Placental epithelial cell (primary cell): ENCODE results near the gene TOR1A. TPM values are rescaled to one million over a fixed set of nuclear protein-coding genes. Genes with fewer than 3 reads are reported as not detected.

Source experiments
- small RNA-seq: library from RNA; depleted of rRNA; stranded (forward); fragments of <200 nt; gene quantifications from one replicate; pipeline ENCODE3, GENCODE V24; 2012
- total RNA-seq: library from RNA; depleted of rRNA; stranded (reverse); fragments of >200 nt; gene quantifications from 2 replicates; pipeline ENCODE4 v1.2.3, GENCODE V29; 2012

Gene TOR1A, protein sequence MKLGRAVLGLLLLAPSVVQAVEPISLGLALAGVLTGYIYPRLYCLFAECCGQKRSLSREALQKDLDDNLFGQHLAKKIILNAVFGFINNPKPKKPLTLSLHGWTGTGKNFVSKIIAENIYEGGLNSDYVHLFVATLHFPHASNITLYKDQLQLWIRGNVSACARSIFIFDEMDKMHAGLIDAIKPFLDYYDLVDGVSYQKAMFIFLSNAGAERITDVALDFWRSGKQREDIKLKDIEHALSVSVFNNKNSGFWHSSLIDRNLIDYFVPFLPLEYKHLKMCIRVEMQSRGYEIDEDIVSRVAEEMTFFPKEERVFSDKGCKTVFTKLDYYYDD
- 22.8 and 41.2 TPM in 2 replicates for total RNA-seq

GRCh38 chr9:129823935-129824601 is at the start of gene TOR1A:
Gene TOR1A (minus strand): TSS chr9:129824136. CDS start chr9:129824085, 51 bp downstream.

GRCh38 chr9:129835128-129835859 is 11.4 kb upstream of the TOR1A start, which contains the start of the genes C9orf78 and USP20:
Gene C9orf78 (minus strand): TSS chr9:129835275. CDS start chr9:129835221, 54 bp downstream.
Gene USP20 (plus strand): TSS chr9:129835458. CDS start chr9:129852556, 17,098 bp downstream.

GRCh38 chr9:129802833-129803675 is 20.9 kb downstream of the TOR1A start, which contains the start of gene TOR1B:
Gene TOR1B (plus strand): TSS chr9:129803184. CDS start chr9:129803213, 29 bp downstream.

Small RNA genes lying within 50 kb of the gene (small RNA-seq; reads per million reads assigned to genes)
- 0.60 reads per million, percentile 36 among the genes with 10 or more reads in this experiment for gene MIR6855

Other genes with a start within 250 kb of the TOR1A start
- 0.39 TPM in 1 of 2 replicates, not detected in the other for gene C9orf50, start 203.0 kb downstream of the TOR1A start, total RNA-seq
- gene NTMT1, start 198.0 kb downstream of the TOR1A start, total RNA-seq = 10.6 and 20.4 TPM in 2 replicates
- 11.4 and 19.7 TPM in 2 replicates for gene ASB6, start 182.0 kb downstream of the TOR1A start, total RNA-seq
- not detected in 2 replicates for gene PRRX2, start 158.5 kb downstream of the TOR1A start, total RNA-seq
- 309 and 422 TPM in 2 replicates for gene PTGES, start 71.1 kb downstream of the TOR1A start, total RNA-seq
- gene TOR1B, start 21.0 kb downstream of the TOR1A start, total RNA-seq = 14.5 and 24.9 TPM in 2 replicates
- gene C9orf78, start 11.1 kb upstream of the TOR1A start, total RNA-seq = 22.2 and 27.9 TPM in 2 replicates
- gene USP20, start 11.3 kb upstream of the TOR1A start, total RNA-seq = 10.6 and 14.9 TPM in 2 replicates
- 19.8 and 40.4 TPM in 2 replicates for gene FNBP1, start 219.1 kb upstream of the TOR1A start, total RNA-seq
- 20.4 and 24.2 TPM in 2 replicates for gene GPR107, start 229.8 kb upstream of the TOR1A start, total RNA-seq